Heart left ventricle (tissue), 16 donors: ENCODE data around the gene PAK1. TPM values are rescaled to one million over a fixed set of nuclear protein-coding genes. Genes with fewer than 3 reads are reported as not detected.
A peak's percentile ranks its signal among the peaks of the same experiment; 100 is the strongest.

Source experiments
- ATAC-seq, 4 donors: fragments of 200-7000 bp; cut with Tn5 transposase; one replicate each; pipeline ENCODE4 v1.9.1; 2020 to 2022; ENCODE audit warnings: moderate library complexity in 4 of 4, mild to moderate bottlenecking in 3 of 4, moderate number of reproducible peaks in 1 of 4
- DNase-seq, 5 donors: peaks; one replicate each; pipeline ENCODE4 v3.0.0-alpha.2; 2020
- H3K27ac ChIP-seq, 12 donors: fragments of 200-600 bp; sonication (generic) in 4 of 12; one replicate each; pipeline versions ENCODE4 v1.5.0 to v1.8.0; 2016 to 2022; ENCODE audit warnings: mild to moderate bottlenecking in 2 of 12
- H3K27me3 ChIP-seq, 9 donors: fragments of 200-600 bp; sonication (generic) in 2 of 9; one replicate each; pipeline versions ENCODE4 v1.5.1 to v1.8.0; 2016 to 2022; ENCODE audit warnings: mild to moderate bottlenecking in 3 of 9
- H3K36me3 ChIP-seq, 9 donors: fragments of 200-600 bp; sonication (generic) in 2 of 9; one replicate each; pipeline versions ENCODE4 v1.5.0 to v1.8.0; 2018 to 2022; ENCODE audit warnings: mild to moderate bottlenecking in 2 of 9
- H3K4me1 ChIP-seq, 12 donors: fragments of 200-600 bp; sonication (generic) in 4 of 12; one replicate each; pipeline versions ENCODE4 v1.5.0 to v1.8.0; 2016 to 2022; ENCODE audit warnings: mild to moderate bottlenecking in 3 of 12
- H3K4me3 ChIP-seq, 12 donors: fragments of 200-600 bp; sonication (generic) in 4 of 12; one replicate each; pipeline versions ENCODE4 v1.5.0 to v1.8.0; 2017 to 2022; ENCODE audit warnings: mild to moderate bottlenecking in 9 of 12, moderate library complexity in 4 of 12
- H3K9me3 ChIP-seq, 12 donors: fragments of 200-600 bp; sonication (generic) in 4 of 12; one replicate each; pipeline versions ENCODE4 v1.5.0 to v1.8.0; 2016 to 2022; ENCODE audit warnings: mild to moderate bottlenecking in 1 of 12
- POLR2A ChIP-seq, 2 donors: fragments of 450-650 bp; IDR thresholded peaks; one replicate each; pipeline ENCODE4 v1.6.1; 2017; ENCODE audit warnings: antibody characterized with exemption in 2 of 2, mild to moderate bottlenecking in 2 of 2, moderate library complexity in 2 of 2
- WGBS, 4 donors: extraction: QIAGEN DNeasy Blood & Tissue Kit in 2 of 4; methylation state at CpG; one replicate each; pipeline versions ENCODE4 v1.1.5 to v1.1.7; 2013 to 2018; 5-methylcytosine and 5-hydroxymethylcytosine counted together
- intact Hi-C, 10 donors: fragments of 100-400 bp; cut with DNase I; formaldehyde crosslinking; loops; one replicate each; pipeline versions ENCODE4 v1.11.1 to v1.14.2; 2022
- polyA plus RNA-seq, 2 donors: library from polyadenylated mRNA; stranded (reverse); fragments of 200-250 nt; gene quantifications; one replicate each; pipeline ENCODE4 v1.2.3, GENCODE V29; 2013
- total RNA-seq, 9 donors: library from RNA; depleted of rRNA in 2 of 9; stranded (reverse); fragments of >200 nt in 2 of 9; fragmentation: NEBNext Ultra II Directional in 3 of 9; extraction: Animal tissue kit (Norgen Biotek cat#: 25700) in 3 of 9; gene quantifications; one replicate each; pipeline versions ENCODE4 v1.1.0 to v1.2.4, GENCODE V29; 2016 to 2023
- TF ChIP-seq, protein P1 (sequence below), 12 donors: fragments of 200-600 bp; sonication (generic) in 4 of 12; IDR thresholded peaks; one replicate each; pipeline versions ENCODE4 v1.5.0 to v1.8.0; 2018 to 2022; ENCODE audit warnings: antibody characterized with exemption in 12 of 12, mild to moderate bottlenecking in 5 of 12
- donor health status: ischemic (EF 13 %, LVEDD 7.1; RV severe dilation, severe dysfunction).
- donor health status: healthy with polysubstance abuse.
- donor health status: DM: no; HTN: yes; CAD: no.
- donor health status: DM: no; HTN: no; CAD: no.
- donor health status: ischemic (EF 25% LVEDD 6.9; RV normal size, moderate dysfunction).
- donor health status: ischemic (EF 25% LVEDD 5.7; RV mildly dilated, moderate dysfunction).
- donor health status: healthy.
- donor health status: DM: yes; HTN: yes; CAD: no.
- donor health status: ischemic (EF 35%, LVEDD 5.7; RV mildly dilated, moderate dysfunction).
- donor health status: nonischemic (EF 11% LVEDD 7.7; RV severe dilation, severe dysfunction).
- donor health status: DM: yes; HTN: yes; CAD: no.
- donor health status: PGD.
- donor health status: ischemic (EF 29% LVEDD 5.4; RV normal size, mild dysfunction).
- donor health status: nonischemic (EF 23%, LVEDD 6.1; RV moderate dilation, normal function).

Gene PAK1
- total and polyA plus RNA-seq, 11 donors, result 2.1 to 25.4 (median 5.9) TPM

DNA sequence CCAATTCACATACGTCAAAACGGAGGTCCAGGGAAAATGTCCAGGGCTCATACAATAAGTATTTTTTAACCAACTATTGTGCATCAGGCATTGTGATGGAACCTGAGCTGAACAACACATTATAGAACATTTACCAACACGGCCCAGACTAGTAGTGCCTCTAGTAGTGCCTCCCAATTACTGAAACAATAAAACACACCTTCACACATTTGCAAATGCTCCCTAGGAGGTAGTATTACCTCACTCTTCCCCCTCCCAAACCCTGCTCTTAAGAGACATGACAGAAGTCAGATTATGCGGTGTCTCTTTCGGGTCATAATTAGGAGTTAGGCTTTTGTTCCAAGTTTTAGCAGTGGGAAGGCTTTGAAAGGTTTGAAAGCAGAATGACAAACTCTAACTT, 61.1 kb downstream of the PAK1 start:
- no peaks in the 10 kb centered on the region for H3K9me3 ChIP-seq
- no peaks in the 10 kb centered on the region for H3K27me3 ChIP-seq
- peaks cover 0 to 35% (median 5%) of the 10 kb centered on the region in 12 donors for H3K4me1 ChIP-seq
- H3K27ac ChIP-seq, result no peak overlapping the region
- no peak for TF ChIP-seq POLR2A (IDR thresholded peaks at IDR 0.05)
- TF ChIP-seq, protein P1, sequence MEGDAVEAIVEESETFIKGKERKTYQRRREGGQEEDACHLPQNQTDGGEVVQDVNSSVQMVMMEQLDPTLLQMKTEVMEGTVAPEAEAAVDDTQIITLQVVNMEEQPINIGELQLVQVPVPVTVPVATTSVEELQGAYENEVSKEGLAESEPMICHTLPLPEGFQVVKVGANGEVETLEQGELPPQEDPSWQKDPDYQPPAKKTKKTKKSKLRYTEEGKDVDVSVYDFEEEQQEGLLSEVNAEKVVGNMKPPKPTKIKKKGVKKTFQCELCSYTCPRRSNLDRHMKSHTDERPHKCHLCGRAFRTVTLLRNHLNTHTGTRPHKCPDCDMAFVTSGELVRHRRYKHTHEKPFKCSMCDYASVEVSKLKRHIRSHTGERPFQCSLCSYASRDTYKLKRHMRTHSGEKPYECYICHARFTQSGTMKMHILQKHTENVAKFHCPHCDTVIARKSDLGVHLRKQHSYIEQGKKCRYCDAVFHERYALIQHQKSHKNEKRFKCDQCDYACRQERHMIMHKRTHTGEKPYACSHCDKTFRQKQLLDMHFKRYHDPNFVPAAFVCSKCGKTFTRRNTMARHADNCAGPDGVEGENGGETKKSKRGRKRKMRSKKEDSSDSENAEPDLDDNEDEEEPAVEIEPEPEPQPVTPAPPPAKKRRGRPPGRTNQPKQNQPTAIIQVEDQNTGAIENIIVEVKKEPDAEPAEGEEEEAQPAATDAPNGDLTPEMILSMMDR (IDR thresholded peaks at IDR 0.05), result no peak
- intact Hi-C loops, result loop anchor here in 1 of 10 donors (10.0 kb wide), 2 partner anchors 58 to 62 kb away; partner anchors contain the start of gene PAK1
- H3K36me3 ChIP-seq, result no peaks in the 10 kb centered on the region
- DNase-seq (no peak), ATAC-seq (no peak)
- 87 to 93% (median 91%) methylated on average over 5 of the region's 5 CpGs for WGBS, 4 donors
- H3K4me3 ChIP-seq, result no peak overlapping the region

DNA sequence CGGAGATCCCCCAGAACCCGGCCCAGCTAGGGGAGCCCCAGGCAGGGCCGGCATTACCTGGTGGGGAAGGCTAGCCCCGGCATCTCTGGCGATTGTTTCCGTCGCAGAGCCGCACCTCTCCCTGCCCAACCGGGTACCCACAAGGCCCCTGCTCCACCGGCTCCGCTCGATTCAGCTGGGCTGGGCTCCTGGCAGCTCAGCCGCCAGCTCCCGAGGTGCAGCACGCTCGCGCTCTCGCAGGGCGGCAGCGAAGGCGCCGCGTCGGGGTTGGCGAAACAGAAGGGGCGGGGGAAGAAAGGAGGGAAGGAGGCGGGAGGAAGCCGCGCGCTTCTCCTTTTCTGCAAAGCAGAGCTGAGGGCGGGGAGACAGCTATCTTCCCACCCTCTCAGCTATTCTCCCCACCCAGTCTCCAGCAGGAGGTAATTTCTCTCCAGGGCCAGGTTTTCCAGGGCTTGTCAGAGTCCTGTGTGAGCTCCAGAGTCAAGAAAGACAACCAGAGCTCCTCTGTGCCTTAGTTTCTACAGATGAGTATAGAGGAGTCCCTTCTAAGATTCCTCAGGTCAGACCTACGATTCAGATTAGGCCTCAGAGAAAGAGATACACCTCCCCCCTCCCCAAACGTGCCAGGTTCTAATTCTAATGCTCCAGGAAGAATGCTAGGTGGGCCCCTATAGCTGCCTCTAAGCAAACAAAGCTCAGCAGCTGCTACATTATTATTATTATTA, 62.0 kb downstream of the PAK1 start:
- intact Hi-C loops, result loop anchor here in 1 of 10 donors (10.0 kb wide), 2 partner anchors 57 to 63 kb away; partner anchors contain the start of gene PAK1
- Histone ChIP-seq H3K9me3 (no peaks in the 10 kb centered on the region), H3K27me3 (no peaks in the 10 kb centered on the region), H3K27ac (peak overlapping the region in 11 of 12 donors; percentile 12 to 83 (median 48)), H3K4me3 (peak overlapping the region; percentile 31 to 75 (median 53)), H3K36me3 (no peaks in the 10 kb centered on the region), H3K4me1 (peaks cover 0 to 44% (median 6%) of the 10 kb centered on the region in 12 donors)
- ATAC-seq, result peak; percentile 76 to 96 (median 94)
- TF ChIP-seq, protein P1 (IDR thresholded peaks at IDR 0.05), result peak in 1 of 12 donors; percentile 22
- peak in 1 of 2 donors; percentile 27 for TF ChIP-seq POLR2A (IDR thresholded peaks at IDR 0.05)
- WGBS, 4 donors, result 2 to 8% (median 4%) methylated on average over 19 to 33 of the region's 33 CpGs
- DNase-seq, result peak; percentile 79 to 93 (median 86)

DNA sequence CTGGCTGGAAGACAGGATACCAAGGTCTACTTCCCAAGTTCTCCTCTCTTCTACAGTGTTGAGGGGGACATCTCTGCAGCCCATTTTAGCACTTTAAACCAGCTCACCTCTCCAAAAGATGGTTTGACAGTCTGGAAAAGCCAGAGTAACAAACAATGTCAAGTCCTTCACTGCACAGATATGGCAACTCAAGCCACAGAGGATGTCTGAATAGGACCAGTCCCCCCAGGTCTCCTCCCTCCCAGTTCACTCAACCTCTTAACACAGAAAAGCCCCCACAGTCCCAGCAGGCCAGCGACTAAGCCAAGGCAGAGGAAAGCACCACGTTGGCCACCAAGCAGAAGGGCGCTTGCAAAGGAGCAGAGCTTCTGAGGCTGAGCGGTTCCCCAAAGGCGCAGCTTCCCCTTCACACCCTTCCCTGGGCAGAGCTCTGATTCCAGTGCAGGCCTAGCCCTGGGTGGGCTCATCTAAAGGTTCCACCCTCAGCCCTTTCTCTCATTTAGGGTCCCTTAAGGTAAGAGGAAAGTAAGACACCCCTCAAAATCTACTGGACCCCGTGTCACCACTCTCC, 62.7 kb downstream of the PAK1 start:
- Histone ChIP-seq H3K4me1 (peaks cover 0 to 46% (median 6%) of the 10 kb centered on the region in 12 donors), H3K36me3 (no peaks in the 10 kb centered on the region), H3K4me3 (peak overlapping the region; percentile 31 to 75 (median 53)), H3K9me3 (no peaks in the 10 kb centered on the region), H3K27ac (peak overlapping the region in 11 of 12 donors; percentile 12 to 83 (median 48)), H3K27me3 (no peaks in the 10 kb centered on the region)
- ATAC-seq, result peak; percentile 43 to 71 (median 62)
- peak; percentile 26 to 70 (median 32) for DNase-seq
- TF ChIP-seq POLR2A (IDR thresholded peaks at IDR 0.05), result no peak
- TF ChIP-seq, protein P1 (IDR thresholded peaks at IDR 0.05), result no peak
- WGBS, 4 donors, result 40 to 71% (median 44%) methylated on average over 5 to 6 of the region's 6 CpGs
- intact Hi-C loops, result loop anchor here in 1 of 10 donors (10.0 kb wide), 2 partner anchors 56 to 64 kb away; partner anchors contain the start of gene PAK1
